NCI-H82 treated with DMSO at 0.1 percent for 48 hours (cell line): Measurements from ENCODE around the gene PEPD.
"Not testable (repeated sequence)": the region's sequence is repeated elsewhere in the genome, so short reads cannot be mapped to it uniquely, and the experiment has no call there.

Experiments used
- DNase-seq: peaks from one replicate; lab custom pipeline; 2025; ENCODE audit not compliant: unreplicated experiment; lab: John Stamatoyannopoulos, UW

PEPD gene

GRCh38 chr19:33521480-33522370 is at the start of gene PEPD:
TSS of gene PEPD (minus strand) at chr19:33521791. CDS start at chr19:33521760, 31 bp downstream.
- peak; percentile 87 for DNase-seq

GRCh38 chr19:33569821-33570220 is 48.2 kb upstream of the PEPD start:
- no peak for DNase-seq

DNA sequence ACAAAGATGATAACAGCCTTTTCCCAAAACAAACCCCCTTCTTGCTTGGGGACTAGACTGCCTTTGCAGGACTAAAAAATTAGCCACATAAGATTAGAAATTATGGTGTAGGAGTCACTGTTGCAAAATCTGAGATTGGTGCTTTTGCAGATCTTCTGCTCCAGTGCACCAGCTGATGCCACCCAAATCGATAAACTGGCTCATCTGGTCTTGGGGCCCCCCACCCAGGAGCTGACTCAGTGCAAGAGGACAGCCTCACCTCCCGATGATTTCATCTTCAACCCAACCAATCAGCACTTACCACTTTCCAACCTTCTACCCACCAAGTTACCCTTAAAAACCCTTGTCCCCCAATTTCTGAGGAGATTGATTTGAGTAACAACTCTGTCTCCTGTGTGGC is 47.1 kb upstream of the PEPD start:
- DNase-seq: no peak

- no peak for DNase-seq
These were observed 43.3 kb upstream of the PEPD start for GRCh38 chr19:33564836-33565338.

DNA sequence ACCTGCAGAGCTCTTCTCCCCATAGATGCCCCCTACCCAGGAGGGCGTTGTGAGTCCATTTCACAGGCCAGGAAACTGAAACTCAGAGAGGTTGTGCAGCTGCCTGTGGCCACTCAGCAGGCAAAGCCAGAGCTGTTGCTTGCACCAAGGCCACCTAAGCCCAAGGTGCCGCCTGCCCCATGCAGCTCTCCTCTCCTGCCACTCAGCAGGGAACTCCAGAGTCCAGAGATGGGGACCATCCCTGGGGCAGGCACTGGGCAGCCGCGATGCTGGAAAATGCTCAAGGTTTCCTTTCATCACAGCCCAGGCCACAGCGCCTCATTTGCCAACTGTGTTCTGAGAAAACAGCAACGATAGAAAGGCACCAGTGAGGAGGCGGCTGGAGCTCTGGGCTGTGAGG is 41.0 kb upstream of the PEPD start:
- no peak for DNase-seq

DNA sequence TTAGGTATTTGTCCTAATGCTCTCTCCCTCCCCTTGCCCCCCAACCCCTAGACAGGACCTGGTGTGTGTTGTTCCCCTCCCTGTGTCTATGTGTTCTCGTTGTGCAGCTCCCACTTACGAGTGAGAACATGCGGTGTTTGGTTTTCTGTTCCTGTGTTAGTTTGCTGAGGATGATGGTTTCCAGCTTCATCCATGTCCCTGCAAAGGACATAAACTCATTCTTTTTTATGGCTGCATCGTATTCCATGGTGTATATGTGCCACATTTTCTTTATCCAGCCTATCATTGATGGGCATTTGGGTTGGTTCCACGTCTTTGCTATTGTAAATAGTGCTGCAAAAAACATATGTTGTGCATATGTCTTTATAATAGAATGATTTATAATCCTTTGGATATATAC is 40.1 kb upstream of the PEPD start:
- not testable (repeated sequence) for DNase-seq

DNA sequence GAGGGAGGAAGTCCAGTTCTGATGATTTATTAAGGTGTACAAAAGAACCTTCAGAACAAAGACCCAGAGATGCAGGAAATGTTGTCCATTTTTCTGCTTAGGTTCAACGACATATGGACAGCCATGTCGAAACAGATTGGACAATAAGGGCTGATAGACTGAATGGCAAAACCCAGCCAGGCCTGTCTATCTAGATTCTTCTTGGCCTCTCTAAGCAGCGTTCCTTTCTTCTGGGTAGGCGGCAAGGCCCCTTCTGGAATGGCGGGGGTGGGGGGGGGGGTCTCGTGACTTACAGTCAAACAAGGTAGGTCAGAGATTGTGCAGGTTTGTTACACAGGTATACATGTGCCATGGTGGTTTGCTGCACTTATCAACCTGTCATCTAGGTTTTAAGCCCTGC is 39.7 kb upstream of the PEPD start:
- no peak for DNase-seq

DNA sequence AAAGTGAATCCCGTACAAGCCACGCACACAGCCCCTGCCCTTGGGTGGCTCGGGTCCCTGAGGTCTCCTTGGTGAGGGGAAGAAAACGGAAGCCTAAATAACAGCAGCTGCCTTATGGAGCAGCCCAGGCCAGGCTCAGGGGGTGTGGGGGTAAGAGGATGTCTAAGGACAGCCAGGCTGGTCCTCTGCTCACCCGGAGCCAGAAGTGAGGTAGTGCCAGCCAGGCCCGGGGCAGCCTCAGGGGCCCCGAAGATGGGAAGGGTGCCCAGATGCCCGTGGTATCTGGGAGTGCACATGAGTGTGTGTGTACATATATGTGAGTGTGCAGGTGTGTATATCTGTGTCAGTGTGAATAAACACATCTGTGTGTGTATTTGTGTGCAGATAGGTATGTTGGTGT is 38.4 kb upstream of the PEPD start:
- DNase-seq: no peak

DNA sequence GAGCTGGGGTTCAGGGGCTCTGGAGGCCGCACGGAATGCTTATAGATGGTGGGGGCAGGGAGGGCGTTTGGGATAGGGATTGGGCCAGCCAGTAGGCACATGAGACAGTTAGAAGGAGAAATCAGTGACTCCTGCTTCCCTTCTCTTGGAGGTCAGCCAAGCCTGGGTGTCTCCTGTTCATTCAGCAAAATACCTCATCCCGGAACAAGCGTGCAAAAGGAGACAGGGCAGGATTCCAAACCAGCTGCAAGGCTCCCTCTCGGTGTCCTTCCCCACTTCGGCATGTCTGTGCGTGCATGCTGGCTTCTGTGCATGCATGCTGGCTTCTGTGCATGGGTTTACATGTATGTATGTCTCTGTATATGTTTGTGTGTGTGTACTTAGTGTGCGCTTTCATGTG is 37.3 kb upstream of the PEPD start:
- DNase-seq: no peak

GRCh38 chr19:33558151-33558550 is 36.6 kb upstream of the PEPD start:
- DNase-seq: no peak

GRCh38 chr19:33557720-33558119 is 36.1 kb upstream of the PEPD start:
- DNase-seq: no peak

DNA sequence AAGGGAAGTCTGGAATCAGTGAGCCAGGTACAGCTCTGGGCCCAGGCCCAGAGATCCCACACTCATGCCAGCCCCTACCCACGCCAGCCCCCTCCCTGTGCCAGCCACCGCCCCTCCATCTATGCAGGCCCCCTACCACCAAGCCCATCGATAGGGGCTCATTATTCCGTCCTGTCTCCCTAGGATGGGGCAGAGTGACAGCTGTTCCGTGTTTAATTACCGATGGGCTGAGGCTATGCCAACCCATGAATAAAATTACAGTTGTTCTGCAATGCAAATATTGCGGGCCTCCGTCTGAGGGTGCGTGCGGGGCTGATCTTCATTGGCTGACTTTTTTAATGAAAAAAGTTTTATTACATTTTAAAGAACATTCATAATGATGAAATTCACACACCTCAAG is 35.6 kb upstream of the PEPD start:
- no peak for DNase-seq

GRCh38 chr19:33556261-33556660 is 34.7 kb upstream of the PEPD start:
- DNase-seq: no peak

- DNase-seq: not testable (repeated sequence)
These were observed 34.1 kb upstream of the PEPD start for GRCh38 chr19:33555726-33556125.

DNA sequence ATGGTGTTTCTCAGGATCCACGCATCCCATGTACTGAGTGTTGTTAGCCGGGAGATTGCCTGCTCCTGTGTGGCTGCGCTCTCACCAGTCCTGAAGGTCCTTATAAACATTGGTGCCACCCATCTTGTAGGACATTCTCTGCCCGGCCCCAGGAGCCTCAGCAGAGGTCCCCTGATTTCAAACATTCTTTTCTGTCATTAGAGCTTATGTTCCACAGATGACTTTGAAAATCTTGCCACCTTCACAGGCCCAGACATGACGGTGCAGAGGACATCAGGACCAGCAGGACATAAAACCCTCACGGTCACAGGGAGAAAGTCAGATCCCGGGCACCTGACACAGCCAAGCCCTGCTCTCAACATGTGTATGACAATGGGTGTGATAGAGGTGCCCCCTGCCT is 33.2 kb upstream of the PEPD start:
- no peak for DNase-seq

GRCh38 chr19:33554391-33554790 is 32.8 kb upstream of the PEPD start:
- DNase-seq: no peak

GRCh38 chr19:33553530-33554310 is 32.1 kb upstream of the PEPD start:
- DNase-seq: no peak

DNA sequence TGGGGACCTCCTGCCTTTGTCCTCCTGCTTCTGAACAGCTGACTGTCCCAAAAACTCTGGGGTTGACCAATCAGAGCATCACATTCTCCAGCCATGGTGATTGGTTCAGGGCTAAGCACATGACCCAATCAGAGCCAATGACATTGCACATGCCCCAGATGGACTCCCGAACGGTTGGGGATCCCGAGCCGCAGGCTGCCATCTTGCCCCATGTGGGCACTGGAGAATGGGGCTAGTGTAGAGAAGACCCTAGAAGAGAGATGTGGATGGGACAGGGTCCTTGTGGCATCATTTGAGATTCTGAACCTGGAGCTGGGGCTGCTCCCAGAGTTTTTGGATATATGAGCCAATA is 31.3 kb upstream of the PEPD start:
- DNase-seq: no peak

DNA sequence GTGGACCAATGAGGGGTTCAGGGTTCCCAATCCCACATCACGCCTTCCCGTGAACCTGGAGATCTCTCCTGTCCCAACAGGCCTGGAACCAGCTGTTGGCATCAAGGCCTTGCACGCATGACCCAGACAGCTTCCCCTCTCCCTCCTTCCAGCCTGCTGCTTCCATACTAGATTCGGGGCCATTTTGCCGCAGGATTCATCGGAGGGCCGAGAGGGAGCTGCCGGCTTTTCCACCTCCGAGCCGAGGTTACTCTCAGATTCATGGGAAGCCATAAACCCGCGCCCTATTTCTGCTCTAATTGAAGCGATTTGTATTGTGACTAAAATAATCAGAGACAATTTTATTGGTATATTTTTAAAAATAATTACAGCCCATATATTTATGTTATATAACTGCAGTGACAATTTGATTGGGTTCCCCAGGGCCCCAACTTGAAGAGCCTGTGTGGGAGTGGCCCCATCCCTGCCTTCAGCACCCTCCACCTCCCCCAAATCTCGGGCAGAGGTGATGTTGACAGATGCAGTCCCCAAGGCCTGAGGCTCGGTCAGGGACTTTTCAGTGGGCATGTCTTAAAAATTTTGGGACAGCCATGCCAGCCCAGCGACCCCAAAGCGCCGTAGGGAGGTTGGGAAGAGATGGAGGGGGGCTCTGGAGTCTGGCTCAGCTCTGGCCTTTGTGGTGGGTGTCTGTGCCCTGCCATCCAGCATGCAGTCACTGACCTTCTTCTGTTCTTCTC is 30.8 kb upstream of the PEPD start:
- DNase-seq: no peak

DNA sequence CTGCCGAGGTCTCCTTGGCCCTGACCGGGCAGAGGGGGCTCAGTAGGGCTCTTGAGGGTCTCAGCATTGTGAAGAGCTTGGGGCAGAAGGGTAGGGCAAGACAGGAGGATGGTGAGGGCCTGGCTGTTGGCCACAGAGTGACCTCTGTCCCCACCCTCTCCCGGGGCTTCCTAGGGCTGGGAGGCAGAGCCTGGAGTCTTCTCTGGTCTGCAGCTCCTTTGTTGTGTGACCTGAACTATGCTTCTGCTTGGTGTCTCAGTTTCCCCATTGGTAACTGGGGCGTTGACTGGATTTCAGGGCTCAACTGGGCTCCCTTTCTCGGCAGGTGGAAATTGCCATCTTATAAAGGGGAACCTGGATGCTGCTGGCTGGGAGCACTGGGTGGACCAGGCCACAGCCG is 30.1 kb upstream of the PEPD start:
- DNase-seq: no peak

DNA sequence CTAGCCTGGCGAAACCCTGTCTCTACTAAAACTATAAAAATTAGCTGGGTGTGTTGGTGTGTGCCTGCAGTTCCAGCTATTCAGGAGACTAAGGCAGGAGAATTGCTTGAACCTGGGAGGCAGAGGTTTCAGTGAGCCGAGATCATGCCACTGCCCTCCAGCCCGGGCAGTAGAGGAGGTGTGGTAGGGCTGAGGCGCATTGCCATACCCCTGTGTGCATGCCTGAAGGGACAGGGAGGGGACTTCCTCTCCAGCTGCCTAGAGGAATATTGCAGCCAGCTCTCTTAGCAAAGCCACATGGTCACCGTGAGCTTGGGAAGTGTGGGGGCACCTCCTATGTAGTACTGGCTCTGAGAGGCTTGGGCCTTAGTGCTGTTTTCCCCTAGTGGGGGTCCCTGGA is 29.2 kb upstream of the PEPD start:
- DNase-seq: no peak
